Stimulated activated CD8-positive, alpha-beta memory T cell treated with anti-CD3 and anti-CD28 coated beads, Interleukin-15, amount 100 ng/mL, for 4 hours (primary cell): ENCODE results near the gene EIF4G3.
"Not testable (repeated sequence)": the region's sequence is repeated elsewhere in the genome, so short reads cannot be mapped to it uniquely, and the experiment has no call there.

Source experiments
- DNase-seq, 2 donors: peaks; one replicate each; pipeline ENCODE4 v3.0.0-alpha.2; 2020; ENCODE audit warnings: low read depth in 2 of 2

The EIF4G3 gene

DNA sequence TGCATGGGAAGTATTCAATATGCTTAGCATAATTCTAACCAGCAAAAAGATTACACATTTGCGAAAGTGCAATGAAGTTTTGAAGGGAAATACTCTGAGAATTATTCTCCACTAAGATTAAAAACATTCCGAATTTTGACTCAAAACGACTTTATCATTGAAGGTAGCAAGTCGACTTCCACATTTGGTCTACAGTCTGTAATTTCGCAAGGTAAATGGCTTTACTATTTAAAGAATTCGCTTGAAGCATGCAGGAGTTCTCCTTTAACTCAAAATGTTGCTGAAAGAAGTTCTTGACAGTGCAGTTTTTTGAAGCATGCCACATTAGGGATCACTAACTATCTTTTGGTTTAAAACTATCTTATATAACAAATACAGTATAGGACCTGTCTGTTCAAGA lies 228.6 kb downstream of the EIF4G3 start:
- DNase-seq = no peak

DNA sequence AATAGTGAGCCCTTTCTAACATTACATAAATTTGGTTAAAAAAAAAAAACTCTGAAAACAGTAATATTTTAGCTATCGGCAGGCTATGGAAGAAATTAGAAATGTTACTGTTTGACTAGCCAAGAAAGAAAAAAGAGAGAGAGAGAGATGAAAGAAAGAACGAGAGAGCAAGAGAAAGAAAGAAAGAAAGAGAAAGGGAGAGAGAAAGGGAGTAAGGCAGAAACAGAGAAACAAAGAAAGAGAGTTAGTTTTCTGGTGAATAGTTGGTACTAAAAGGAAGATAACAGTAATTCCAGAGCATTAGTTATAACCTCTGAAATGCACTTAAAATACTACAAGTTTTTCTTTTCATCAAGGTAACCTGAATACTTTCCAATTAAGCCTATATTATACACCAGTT lies 229.3 kb downstream of the EIF4G3 start:
- no peak for DNase-seq

DNA sequence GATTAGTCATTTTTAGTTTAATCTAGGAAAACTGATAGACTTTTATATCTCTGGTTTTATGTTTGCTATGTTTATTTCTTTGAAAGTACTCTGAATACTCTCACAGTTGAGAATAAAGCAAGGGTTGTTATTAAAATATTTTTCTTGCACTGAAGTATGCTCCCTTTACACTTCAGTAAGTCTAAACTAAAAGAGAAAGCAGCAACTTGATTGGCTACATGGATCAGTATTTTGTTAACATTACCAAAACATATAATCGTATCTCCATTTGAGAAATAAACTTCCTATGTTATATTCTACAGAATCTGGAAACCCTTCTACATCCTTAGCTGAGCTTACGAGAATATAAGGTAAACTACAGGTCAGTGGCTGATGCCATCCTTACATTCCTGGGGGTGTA lies 240.1 kb downstream of the EIF4G3 start:
- no peak for DNase-seq

DNA sequence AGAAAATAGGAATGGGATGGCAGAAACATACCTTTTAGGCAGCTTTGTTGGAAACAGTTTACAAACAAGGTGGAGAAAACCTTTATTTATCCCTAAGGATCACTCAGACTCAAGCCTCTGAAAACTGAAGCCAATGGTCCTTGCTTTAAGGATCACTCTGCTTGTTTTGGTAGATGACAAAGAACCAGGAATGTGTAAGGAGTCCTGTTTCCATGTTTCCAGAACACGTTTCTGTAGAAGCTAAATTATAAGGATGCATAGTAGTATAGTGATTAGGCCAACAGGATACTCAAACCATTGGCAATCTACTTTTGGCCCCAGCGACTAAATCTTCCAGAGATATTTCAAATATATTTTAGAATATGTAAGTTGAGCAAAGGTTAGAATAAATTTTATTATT lies 240.5 kb downstream of the EIF4G3 start:
- DNase-seq = no peak

DNA sequence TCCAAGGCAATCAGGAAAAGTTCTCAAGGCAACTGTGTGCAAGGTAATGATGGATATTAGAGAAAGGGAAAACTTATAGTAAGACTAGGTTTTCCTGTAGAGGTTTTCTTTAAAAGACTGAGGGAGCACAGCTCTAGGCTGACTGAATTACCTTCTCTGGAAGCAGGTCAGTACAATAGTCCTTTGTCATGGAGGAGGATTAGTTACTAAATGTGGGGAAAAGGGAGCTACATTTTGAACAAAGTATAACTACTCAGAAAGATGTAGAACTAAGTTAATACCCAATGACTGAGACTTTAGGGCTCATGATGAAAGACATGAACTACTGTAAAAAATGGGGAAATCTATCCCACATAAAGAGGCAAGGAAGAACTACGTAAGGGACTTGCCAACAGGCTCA lies 241.0 kb downstream of the EIF4G3 start:
- no peak for DNase-seq

DNA sequence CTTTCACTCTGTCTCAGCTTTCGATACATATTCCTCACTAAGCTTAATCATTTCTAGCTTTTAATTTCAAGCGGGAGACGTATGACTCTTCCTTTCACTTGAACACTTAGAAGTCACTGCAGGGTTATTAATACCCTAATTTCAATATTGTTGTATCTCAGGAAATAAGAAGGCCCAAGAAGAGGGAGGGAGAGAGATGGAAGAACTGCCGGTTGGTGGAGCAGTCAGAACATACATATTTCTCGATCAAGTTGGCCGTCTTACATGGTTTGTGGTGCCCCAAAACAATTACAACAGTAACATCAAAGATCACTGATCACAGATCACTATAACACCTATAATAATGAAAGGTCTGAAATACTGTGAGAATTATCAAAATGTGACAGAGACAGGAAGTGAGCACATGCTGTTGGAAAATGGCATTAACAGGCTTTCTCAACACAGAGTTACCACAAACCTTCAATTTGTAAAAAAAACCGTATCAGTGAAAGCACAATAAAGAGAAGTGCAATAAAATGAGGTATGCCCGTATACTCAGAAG lies 244.2 kb downstream of the EIF4G3 start:
- no peak for DNase-seq

DNA sequence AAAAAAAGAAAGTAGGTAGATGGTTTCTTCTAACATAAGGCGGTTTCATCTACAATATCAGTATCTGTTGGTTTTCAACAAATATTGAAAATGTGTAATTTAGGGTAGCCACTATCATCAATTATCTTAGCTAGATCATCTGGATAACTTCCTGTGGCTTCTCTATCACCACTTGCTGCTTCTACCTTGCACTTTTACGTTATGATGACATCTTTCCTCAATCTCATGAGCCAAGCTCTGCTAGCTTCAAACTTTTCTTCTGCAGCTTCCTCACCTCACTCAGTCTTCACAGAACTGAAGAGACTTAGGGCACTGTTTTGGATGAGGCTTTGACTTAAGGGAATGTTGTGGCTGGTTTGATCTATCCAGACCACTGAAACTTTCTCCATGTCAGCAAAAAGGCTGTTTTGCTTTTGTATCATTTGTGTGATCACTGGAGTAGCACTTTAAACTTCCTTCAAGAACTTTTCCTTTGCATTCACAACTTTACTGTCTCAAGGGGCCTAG lies 244.7 kb downstream of the EIF4G3 start:
- DNase-seq = no peak

DNA sequence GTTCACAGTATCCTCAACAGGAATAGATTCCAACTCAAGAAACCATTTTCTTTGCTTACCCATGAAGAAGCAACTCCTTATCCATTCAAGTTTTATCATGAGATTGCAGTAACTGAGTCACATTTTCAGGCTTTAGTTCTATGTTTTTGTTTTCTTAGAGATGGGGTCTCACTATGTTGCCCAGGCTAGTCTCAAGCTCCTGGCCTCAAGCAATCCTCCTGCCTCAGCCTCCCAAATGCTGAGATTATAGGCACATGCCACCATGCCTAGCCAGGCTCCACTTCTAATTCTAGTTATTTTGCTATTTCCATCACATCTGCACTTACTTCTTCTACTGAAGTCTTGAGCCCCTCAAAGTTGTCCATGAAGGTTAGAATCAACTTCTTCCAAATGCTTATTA lies 246.3 kb downstream of the EIF4G3 start:
- DNase-seq = no peak

DNA sequence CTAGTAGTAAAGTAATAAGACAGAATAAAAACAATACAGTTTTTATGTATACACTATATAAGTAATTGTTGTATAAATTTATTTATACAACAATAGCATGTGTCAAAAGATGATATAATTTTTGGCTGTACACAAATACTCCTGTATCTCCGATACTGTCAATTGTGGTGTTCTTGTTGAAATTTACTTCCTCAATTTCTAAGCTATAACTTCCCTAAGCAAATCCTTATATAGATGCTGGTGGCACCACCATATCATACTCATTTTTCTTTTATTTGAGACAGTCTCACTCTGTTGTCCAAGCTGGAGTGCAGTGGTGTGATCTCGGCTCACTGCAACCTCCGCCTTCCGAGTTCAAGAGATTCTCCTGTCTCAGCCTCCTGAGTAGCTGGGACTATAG lies 248.6 kb downstream of the EIF4G3 start:
- no peak for DNase-seq

DNA sequence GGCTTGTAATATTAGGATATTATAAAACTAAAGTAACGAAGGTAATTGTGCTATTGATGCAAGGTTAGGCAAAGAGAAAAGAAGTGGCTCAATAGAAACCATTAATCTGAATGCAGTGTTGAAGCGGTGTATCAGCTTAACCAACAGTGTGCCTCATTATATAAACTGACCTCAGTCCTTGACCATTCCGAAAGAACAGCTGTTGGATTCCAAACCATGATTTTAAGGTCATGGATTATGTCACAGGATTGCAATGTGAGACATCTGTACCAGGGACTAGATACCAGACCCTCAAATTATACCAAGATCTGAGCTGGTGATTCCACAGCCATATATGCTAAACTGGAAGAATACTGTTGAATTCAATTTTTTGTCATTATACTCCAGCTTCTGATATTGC lies 255.4 kb downstream of the EIF4G3 start:
- DNase-seq = no peak

DNA sequence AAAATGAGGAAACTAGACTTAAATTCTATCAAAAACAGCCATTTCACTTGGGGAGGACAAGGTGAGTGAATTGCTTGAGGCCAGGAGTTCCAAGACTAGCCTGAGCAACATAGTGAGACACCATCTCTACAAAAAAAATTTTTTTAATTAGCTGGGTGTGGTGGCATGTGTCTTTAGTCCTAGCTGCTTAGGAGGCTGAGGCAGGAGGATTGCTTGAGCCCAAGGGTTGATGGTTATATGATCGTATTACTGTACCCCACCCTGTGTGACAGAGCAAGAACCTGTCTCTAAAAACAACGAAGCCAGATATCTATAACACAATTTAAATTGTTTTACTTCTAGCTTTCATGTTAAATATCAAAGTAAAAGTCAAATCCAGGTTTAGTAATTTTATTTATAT lies 263.5 kb downstream of the EIF4G3 start:
- DNase-seq = no peak

DNA sequence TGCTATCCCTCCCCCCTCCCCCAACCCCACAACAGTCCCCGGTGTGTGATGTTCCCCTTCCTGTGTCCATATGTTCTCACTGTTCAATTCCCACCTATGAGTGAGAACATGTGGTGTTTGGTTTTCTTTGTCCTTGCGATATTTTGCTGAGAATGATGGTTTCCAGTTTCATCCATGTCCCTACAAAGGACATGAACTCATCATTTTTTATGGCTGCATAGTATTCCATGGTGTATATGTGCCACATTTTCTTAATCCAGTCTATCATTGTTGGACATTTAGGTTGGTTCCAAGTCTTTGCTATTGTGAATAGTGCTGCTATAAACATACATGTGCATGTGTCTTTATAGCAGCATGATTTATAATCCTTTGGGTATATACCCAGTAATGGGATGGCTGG lies 269.2 kb downstream of the EIF4G3 start:
- not testable (repeated sequence) for DNase-seq

DNA sequence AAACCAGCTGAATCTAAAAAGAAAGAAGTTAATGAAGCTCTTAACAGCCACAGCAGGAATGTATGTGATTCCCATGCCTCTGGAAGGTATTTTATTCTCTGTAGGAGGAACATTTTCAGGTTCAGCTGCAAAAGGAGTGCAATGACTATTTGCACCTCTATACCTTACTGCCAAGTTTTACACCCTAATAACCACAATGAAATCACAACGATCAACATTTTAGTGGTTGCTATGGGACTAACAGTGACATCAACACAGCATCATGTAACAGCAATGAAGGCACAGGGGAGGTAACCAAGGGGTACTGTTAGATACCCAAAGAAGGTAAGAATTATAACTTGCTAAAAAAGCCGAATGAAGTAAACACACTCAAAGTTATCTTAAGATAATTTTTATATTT lies 273.3 kb downstream of the EIF4G3 start:
- DNase-seq = no peak

DNA sequence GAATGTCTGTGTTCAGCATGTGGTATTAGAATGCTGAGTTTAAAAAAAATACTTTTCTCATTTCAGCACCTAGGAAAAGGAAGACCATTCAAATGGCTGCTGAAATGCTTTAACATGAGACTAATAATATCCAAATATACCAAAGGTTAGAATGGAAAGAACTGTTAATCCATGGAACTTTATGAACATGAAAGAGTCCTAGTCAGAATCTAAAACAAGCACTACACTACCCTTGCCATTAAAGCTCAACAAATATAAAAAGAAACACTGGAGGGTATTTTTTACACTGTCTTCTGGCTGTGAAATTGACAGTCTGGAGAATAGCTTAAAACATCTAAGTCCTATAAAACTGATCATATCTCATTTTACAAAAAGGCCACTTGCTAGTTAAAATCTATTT lies 276.6 kb downstream of the EIF4G3 start:
- no peak for DNase-seq

DNA sequence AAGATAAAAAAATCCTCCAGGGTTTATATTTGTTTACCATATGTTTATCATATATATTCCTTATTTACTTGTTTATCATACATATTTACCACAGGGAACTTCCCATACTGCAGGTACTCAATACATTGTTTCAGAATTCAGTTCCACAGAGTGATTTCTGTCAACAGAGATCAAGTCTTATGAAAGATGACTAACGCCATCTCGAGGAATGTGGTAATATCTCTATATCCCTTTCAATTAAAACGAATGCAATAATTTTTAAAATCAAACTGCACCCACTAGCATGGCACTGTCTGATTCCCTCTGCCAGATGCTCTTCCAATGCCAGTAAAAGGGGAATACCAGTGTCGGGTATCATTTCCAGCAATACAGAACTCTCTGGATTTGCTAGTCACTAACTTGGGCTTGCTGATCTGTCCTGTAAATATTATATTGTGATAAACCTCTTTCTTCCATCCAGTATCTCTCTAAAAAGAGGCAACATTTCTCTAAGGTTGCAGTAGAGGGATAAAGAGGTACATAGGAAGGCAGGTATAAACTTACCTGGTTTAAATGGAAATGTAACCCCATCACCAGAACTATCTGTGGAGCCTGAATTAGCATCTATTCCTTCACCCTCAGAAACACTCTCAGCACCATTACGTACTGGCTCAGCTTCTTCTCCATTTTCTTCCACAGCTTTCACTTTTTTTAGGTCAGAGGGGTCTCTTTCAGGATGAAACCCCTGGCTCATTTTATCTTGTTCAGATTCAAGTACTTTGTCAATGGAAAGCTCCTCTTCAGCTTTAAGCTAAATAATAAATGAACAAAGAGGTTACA lies 277.3 kb downstream of the EIF4G3 start:
- DNase-seq = no peak

DNA sequence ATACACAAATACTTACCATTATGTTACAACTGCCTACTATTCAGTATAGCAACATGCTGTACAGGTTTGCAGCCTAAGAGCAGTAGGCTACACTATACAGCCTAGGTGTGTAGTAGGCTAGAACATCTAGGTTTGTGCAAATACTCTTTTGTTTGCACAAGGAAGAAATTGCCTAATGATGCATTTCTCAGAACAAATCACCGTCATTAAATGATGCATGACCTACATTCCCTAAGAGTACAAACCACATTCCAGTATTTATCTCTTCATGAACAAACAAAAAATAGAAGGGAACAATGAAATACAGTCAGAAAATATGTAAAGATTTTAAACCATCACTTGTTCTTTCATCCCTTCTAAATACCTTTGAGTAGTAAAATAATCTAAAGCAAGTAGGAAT lies 279.9 kb downstream of the EIF4G3 start:
- DNase-seq = no peak

DNA sequence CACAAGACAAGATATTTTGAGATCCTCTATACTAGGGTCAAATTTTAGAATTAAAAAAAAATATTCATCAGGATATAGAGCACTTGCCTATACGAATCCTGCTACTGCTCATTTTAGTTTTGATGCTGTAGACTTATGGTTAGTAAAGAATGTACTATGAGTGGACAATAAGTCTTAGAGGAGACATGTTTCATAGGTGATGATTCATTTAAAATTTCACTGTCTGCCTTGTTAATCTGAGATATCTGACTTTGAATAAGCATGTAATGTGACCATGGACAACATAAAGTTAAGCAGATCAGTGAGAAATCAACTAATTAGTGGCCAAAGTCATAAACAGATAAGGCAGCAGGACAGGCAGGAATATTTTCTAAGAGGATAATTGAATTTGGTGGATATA lies 282.8 kb downstream of the EIF4G3 start:
- DNase-seq = no peak

DNA sequence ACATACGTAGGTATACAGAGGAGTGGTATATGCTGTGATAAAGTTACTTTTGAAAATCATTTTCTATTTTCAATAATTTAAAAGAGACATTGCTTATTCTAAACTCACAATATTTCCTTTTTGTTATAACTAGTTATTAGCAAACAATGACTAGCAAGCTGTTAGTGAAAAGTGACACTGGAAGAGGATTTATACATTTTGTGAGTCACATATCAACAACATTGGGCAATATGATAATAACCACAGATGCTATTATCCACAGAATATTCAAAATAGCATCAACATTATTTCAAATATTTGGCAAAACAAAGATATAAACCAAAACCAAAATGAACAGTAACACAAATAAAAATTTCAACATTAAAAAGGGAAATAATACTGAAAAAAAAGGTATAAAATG lies 285.6 kb downstream of the EIF4G3 start:
- no peak for DNase-seq

DNA sequence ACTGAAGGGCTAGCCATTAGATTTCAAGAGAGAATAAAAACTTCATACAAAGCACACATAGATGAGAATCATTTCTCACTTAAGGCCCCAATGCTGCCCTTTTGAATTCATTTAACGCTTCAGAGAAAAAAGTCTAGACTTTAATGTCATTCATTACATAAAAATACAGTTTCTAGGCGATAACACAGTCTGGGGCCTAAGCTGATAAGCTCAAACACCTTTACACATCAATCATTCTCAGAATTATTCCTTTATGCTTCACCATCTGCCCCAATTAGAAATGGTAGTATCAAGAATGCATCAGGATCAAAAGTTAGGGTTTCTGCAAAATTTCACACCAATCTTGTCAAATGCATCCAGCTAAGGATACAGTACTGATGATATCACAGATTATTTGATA lies 289.5 kb downstream of the EIF4G3 start:
- no peak for DNase-seq

DNA sequence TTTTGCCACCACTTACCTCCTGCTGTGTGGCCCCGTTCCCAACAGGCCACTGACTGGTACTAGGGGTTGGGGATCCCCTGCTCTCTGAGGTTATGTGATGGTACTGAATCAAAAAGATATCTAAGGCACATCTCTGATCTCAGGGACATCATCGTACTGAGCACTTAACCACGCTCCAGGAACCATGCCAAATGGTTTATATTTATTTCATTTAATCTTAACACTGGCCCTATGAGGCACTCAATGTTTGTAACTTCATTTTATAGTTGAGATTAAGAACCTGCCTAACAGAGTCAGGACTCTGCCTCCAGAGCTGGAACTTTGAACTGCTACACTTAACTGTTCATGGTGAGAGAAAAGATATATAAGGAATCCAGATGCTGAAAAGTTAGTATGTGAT lies 291.6 kb downstream of the EIF4G3 start:
- no peak for DNase-seq

DNA sequence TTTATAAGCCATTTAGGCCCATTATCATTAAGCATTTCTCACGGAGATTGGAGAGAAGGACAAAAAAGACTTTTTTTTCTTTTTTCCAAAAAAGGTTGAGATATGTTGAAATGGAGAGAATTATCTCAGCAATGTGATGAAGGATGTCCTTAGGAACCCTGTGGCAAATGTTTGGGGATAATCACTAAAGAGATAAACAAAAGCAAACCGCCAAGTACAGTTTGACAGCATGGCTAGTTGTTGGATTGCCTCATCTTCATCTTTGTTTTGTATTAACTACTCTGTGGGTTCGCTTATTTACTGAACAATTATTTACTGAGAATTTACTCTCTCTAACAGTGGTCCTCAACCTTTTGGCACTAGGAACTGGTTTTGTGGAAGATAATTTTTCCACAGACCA lies 292.2 kb downstream of the EIF4G3 start:
- no peak for DNase-seq

DNA sequence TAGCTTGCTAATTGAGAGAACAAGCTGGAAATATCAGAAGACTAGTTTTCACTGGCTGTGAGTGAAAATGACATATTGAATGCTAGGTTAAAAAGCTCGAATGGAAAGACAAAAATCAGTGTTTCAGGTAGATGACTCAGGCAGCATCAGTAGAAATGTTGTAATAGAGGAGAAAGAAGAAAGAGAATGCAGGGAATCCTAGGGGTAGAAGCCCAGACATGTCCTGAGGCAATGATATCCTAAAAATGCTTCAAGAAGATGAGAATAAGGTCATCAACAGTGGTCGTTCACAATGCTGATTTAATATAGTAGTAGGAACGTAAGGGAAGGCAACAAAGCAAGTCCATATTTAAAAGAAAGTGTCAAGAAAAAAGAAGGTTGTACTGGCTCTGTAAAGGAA lies 292.9 kb downstream of the EIF4G3 start:
- DNase-seq = no peak

DNA sequence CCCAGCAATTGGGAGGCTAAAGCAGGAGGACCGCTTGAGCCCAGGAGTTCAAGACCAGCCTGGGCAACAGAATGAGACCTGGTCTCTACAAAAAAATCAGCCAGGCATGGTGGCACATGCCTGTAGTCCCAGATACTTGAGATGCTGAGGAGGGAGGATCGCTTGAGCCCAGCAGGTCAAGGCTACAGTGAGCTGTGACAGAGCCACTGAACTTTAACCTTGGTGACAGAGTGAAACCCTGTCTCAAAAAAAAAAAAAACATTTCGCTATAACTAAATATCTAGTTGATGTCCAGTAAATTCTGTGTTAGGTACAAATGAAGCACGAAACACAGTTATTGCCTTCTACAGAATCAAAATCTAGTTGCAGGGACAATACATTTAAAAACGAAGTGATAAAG lies 293.9 kb downstream of the EIF4G3 start:
- no peak for DNase-seq

DNA sequence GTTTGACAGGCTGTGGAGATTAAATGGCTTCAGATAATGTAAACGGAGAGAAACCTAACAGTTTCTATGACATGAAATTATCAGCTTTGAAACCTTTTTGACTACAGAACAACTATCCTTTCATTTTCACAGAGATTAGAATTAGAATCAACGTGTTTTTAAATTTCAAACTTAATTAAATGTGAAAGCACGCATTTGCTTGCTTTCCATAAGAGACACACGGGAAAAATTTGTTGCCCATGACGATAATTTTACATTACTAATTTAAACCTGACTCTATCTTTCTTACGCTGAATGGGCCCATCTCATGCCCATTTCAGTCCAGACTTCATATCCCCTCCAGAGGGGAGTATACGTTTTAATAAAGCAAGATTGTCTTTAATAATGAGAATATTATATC lies 297.9 kb downstream of the EIF4G3 start:
- no peak for DNase-seq
